ENCODE data around the gene APCDD1.

The APCDD1 gene

DNA sequence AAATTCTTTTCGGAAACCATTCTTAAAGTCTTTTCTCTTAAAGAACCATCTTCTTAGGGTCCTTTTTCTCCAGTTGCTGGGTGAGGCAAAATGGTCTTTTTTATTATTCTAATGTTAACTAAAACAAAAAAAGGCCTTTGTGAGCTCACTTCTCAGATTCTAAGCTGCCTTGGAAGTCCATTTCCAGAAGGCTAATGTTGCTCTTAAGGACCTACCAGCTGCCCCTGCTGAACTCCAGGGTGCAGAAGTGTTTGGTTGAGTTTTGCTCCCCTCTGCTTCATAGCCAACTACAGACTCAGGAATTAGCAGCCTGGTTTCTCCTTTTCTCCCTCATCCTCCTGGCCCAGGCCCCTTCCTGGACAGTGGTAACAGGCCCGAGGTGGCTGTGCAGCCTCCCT lies 23.4 kb downstream of the APCDD1 start:
- TF ChIP-seq PATZ1 (CRISPR knock-in tag; IDR thresholded peaks at IDR 0.05; ENCODE audit: borderline replicate concordance) (no peak), ZNF565 (CRISPR knock-in tag; conservative IDR thresholded peaks at IDR 0.05; ENCODE audit: low read depth) (no peak), BACH2 (CRISPR knock-in tag; IDR thresholded peaks at IDR 0.05; ENCODE audit: borderline replicate concordance) (no peak), ARNTL (CRISPR knock-in tag; IDR thresholded peaks at IDR 0.05; ENCODE audit: borderline replicate concordance, low read depth) (no peak)
- TF ChIP-seq, protein P1, sequence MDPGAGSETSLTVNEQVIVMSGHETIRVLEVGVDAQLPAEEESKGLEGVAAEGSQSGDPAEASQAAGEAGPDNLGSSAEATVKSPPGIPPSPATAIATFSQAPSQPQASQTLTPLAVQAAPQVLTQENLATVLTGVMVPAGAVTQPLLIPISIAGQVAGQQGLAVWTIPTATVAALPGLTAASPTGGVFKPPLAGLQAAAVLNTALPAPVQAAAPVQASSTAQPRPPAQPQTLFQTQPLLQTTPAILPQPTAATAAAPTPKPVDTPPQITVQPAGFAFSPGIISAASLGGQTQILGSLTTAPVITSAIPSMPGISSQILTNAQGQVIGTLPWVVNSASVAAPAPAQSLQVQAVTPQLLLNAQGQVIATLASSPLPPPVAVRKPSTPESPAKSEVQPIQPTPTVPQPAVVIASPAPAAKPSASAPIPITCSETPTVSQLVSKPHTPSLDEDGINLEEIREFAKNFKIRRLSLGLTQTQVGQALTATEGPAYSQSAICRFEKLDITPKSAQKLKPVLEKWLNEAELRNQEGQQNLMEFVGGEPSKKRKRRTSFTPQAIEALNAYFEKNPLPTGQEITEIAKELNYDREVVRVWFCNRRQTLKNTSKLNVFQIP (CRISPR knock-in tag; IDR thresholded peaks at IDR 0.05; ENCODE audit: borderline replicate concordance, low read depth) = no peak

GRCh38 chr18:10481831-10482230 lies 27.4 kb downstream of the APCDD1 start:
- no peak for ATAC-seq
- TF ChIP-seq, protein P2, sequence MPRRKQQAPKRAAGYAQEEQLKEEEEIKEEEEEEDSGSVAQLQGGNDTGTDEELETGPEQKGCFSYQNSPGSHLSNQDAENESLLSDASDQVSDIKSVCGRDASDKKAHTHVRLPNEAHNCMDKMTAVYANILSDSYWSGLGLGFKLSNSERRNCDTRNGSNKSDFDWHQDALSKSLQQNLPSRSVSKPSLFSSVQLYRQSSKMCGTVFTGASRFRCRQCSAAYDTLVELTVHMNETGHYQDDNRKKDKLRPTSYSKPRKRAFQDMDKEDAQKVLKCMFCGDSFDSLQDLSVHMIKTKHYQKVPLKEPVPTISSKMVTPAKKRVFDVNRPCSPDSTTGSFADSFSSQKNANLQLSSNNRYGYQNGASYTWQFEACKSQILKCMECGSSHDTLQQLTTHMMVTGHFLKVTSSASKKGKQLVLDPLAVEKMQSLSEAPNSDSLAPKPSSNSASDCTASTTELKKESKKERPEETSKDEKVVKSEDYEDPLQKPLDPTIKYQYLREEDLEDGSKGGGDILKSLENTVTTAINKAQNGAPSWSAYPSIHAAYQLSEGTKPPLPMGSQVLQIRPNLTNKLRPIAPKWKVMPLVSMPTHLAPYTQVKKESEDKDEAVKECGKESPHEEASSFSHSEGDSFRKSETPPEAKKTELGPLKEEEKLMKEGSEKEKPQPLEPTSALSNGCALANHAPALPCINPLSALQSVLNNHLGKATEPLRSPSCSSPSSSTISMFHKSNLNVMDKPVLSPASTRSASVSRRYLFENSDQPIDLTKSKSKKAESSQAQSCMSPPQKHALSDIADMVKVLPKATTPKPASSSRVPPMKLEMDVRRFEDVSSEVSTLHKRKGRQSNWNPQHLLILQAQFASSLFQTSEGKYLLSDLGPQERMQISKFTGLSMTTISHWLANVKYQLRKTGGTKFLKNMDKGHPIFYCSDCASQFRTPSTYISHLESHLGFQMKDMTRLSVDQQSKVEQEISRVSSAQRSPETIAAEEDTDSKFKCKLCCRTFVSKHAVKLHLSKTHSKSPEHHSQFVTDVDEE (CRISPR knock-in tag; IDR thresholded peaks at IDR 0.05) = no peak
- no peak for TF ChIP-seq ZNF8 (CRISPR knock-in tag; IDR thresholded peaks at IDR 0.05)
- no peak for TF ChIP-seq ZC3H10 (CRISPR knock-in tag; IDR thresholded peaks at IDR 0.05)
- no peak for TF ChIP-seq ESRRG (CRISPR knock-in tag; IDR thresholded peaks at IDR 0.05)
- no peak for TF ChIP-seq RARB (CRISPR knock-in tag; IDR thresholded peaks at IDR 0.05)
- TF ChIP-seq, protein P1 (CRISPR knock-in tag; IDR thresholded peaks at IDR 0.05; ENCODE audit: borderline replicate concordance, low read depth) = no peak
- no peak for TF ChIP-seq ZFP30 (CRISPR knock-in tag; IDR thresholded peaks at IDR 0.05)
- no peak for TF ChIP-seq TCF4 (CRISPR knock-in tag; IDR thresholded peaks at IDR 0.05; ENCODE audit: borderline replicate concordance)
- no peak for TF ChIP-seq BACH2 (CRISPR knock-in tag; IDR thresholded peaks at IDR 0.05; ENCODE audit: borderline replicate concordance)
- no peak for TF ChIP-seq ZFP3 (CRISPR knock-in tag; IDR thresholded peaks at IDR 0.05)
- TF ChIP-seq CSDC2 (CRISPR knock-in tag; IDR thresholded peaks at IDR 0.05) = no peak
- no peak for TF ChIP-seq ZNF565 (CRISPR knock-in tag; conservative IDR thresholded peaks at IDR 0.05; ENCODE audit: low read depth)
- TF ChIP-seq ISL1 (CRISPR knock-in tag; IDR thresholded peaks at IDR 0.05) = no peak
- TF ChIP-seq PATZ1 (CRISPR knock-in tag; IDR thresholded peaks at IDR 0.05; ENCODE audit: borderline replicate concordance) = no peak
- TF ChIP-seq PPARA (CRISPR knock-in tag; IDR thresholded peaks at IDR 0.05; ENCODE audit: borderline replicate concordance) = no peak
- TF ChIP-seq ZNF70 (CRISPR knock-in tag; IDR thresholded peaks at IDR 0.05) = no peak

More for the DNA sequence above, 23.4 kb downstream of the APCDD1 start:
- ATAC-seq = no peak

DNA sequence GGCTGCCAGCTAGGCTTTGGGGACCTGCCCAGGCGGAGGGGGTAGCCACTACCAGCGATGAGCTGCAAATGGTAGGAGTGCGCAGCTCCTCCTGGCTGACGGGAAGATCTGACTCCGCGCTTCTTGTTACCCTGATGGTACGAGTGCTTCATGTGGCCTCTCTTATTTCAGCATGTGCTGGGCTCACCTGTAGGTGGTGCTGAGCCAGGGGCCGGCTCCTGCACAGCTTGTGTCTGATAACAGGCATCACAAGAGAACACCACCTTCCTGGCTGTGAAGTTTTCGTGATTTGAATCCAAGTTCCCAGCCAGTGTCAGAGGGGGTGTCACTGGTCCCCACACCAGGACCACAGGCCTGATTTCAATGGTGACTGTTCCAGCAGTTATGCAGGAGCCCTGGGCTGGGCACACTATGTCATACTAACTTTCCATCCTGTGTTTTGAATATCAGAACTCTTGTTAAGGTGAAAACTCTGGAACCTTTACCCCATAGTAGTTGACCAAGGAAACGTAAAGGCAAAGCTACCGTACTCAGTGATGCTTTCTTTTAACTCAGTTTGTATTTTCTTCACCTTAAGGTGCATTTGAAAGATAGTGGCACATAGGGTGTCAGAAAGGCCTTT lies 28.0 kb downstream of the APCDD1 start:
- ATAC-seq = no peak
- TF ChIP-seq ZC3H10 (CRISPR knock-in tag; IDR thresholded peaks at IDR 0.05) = no peak
- no peak for TF ChIP-seq ZNF70 (CRISPR knock-in tag; IDR thresholded peaks at IDR 0.05)
- TF ChIP-seq ZNF565 (CRISPR knock-in tag; conservative IDR thresholded peaks at IDR 0.05; ENCODE audit: low read depth) = no peak
- no peak for TF ChIP-seq ISL1 (CRISPR knock-in tag; IDR thresholded peaks at IDR 0.05)
- TF ChIP-seq TCF4 (CRISPR knock-in tag; IDR thresholded peaks at IDR 0.05; ENCODE audit: borderline replicate concordance) = no peak
- no peak for TF ChIP-seq PATZ1 (CRISPR knock-in tag; IDR thresholded peaks at IDR 0.05; ENCODE audit: borderline replicate concordance)
- no peak for TF ChIP-seq BACH2 (CRISPR knock-in tag; IDR thresholded peaks at IDR 0.05; ENCODE audit: borderline replicate concordance)
- TF ChIP-seq, protein P1 (CRISPR knock-in tag; IDR thresholded peaks at IDR 0.05; ENCODE audit: borderline replicate concordance, low read depth) = no peak
- no peak for TF ChIP-seq OSR1 (CRISPR knock-in tag; IDR thresholded peaks at IDR 0.05)
- no peak for TF ChIP-seq ARNTL (CRISPR knock-in tag; IDR thresholded peaks at IDR 0.05; ENCODE audit: borderline replicate concordance, low read depth)
- TF ChIP-seq, protein P2 (CRISPR knock-in tag; IDR thresholded peaks at IDR 0.05) = no peak

Data from SK-N-SH treated with all-trans-retinoic acid at 6 μM for 48 hours (cell line).